Measurements from ENCODE around the gene FNDC1.
"Not testable (repeated sequence)": the region's sequence is repeated elsewhere in the genome, so short reads cannot be mapped to it uniquely, and the experiment has no call there.

The FNDC1 gene

DNA sequence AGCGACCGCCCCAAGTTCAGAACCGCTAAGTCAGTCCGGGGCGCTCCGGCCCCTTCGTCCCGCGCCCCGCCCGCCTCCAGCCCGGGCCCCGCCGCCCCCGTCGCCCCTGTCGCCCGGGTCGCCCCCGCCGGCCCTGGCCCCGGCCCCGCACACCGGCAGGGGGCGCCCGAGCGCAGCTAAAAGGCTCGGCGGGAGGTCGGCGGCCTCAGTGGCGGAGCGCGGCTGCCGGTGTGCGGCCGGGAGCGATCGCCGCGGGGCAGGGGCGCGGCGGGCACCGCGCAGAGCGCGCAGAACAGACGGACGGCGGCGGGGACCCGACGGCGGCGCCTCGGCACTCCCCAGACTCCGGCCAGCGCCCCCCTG, at the start of gene FNDC1:
Gene FNDC1 (plus strand): TSS at position 208 of the 363 bp plus-strand sequence. CDS start 197 bp downstream, outside the sequence.
- DNase-seq = no peak

DNA sequence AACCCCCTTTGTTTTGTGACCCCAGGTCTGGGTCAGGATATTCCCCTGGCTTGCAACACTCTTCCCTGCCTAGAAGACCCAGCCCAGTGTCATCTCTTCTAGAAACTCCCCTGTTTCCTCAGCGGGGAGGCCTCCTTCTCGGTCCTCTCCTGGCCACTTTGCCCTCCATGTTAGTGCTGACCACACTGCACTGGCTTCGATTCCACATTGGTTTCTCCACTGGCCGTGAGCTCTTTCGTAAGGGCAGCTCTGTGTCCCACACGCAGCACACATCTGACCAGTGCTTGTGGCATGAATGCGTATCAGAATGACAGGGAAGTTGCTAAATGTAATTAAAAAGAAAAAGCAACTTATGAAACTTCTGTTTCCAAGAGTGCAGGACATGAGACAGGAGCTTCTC, 49.4 kb upstream of the FNDC1 start:
- DNase-seq = no peak

DNA sequence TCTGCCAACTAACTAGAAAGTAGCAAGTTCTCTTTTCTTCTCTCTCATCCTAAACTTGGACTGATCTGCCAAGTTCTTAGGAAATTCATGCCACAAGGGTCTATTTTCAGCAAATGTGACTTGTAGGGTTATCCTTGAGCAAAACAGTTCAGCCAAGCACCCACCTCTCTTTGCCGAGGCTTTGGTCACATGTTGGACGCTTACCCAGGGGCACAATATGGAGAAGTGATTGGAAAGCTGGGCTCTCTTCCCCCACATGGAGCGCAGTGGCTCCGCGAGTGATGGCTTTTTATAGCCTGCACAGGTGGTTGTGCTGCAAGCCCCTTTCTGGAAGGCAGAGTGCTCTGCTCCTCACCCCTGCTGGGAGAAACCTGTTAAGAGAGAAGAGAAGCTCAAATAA, 47.7 kb upstream of the FNDC1 start:
- DNase-seq = no peak

DNA sequence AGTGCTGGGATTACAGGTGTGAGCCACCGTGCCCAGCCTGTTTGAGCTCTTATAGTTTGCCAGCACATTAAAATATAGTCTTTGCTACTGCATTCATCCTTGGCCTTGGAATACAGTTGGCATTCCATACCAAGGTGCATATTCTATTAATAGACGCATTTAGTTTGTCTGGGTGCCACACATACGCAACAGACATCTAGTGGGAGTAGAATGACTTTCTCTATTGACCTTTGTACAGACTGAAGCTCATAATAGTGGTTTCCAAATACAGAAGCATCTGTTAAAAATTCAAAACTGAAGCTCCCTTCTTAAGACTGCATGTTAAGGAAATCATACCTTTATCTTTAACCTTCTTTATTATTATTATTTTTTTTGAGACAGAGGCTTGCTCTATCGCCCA, 46.7 kb upstream of the FNDC1 start:
- no peak for DNase-seq

DNA sequence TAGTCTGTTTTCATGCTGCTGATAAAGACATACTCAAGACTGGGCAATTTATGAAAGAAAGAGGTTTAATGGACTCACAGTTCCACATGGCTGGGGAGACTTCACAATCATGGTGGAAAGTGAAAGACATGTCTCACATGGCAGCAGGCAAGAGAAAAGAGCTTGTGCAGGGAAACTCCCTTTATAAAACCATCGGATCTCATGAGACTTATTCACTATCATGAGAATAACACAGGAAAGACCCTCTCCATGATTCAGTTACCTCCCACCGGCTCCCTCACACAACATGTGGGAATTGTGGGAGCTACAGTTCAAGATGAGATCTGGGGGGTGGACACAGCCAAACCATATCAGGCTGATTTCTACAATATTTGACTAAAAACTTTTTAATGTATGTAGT, 45.4 kb upstream of the FNDC1 start:
- not testable (repeated sequence) for DNase-seq

DNA sequence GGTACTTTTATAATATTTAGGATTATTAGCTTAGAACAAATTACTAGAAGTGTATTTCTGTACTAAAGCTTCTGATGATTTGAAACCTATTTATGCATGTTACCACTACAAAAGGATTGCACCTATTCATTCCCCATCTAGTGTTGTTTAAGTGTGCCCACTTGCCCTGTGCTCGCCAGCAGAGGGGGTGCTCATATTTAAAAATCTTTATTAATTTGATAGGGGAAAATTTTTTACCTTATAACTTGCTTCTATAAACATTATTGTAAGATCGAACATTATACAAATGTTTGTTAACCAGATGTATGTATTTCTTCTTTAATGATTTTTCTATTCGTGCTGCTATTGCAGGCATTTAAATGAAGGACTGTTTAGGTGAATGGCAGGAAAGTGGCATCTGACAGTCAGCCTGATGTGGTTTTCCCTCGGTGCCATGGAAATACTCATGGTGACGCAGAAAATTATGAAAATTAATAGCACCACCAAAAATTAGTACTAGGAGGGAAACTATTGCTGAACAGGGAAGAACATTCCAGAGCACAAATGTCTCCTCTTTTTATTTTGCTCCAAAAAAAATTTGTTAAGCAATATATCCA, 44.1 kb upstream of the FNDC1 start:
- DNase-seq = peak; percentile 19

DNA sequence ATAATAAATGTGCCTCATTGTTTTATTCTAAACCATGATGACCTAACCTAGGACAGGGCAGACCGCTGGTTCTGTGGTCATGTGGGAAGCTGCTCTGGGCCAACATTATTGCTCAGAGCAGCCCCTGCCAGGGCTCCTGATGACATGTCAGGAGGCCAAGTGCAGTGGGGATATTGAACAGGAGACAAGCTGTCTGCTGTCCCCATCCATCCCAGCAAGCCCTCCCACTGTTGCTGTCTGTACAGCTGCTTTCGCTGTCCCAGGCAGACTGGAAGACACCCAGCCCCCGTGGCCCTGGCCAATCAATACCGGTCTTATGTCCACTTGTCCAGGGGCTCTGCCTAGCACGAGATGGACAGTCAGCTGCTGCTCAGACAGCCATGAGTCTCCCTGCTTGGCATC, 43.2 kb upstream of the FNDC1 start:
- DNase-seq = no peak

DNA sequence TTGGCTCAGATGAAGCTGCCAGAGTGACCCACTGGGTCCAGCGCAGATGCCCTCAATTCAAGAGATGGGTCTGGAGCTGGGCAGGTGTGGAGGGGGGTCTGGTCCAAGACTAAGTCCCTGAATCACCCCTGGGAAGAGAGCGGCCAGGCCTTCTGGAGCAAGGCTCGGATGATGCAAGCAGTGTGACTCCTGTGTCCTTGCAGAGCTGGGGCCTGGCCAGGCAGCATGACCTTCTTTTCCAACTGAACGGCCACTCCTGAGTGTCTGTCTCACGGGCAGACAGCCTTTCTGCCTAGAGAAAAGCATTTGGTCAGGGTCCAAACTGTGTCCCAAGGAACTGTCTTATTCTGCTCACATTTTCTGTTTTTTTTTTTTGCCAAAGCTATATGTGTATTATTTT, 42.6 kb upstream of the FNDC1 start:
- no peak for DNase-seq

DNA sequence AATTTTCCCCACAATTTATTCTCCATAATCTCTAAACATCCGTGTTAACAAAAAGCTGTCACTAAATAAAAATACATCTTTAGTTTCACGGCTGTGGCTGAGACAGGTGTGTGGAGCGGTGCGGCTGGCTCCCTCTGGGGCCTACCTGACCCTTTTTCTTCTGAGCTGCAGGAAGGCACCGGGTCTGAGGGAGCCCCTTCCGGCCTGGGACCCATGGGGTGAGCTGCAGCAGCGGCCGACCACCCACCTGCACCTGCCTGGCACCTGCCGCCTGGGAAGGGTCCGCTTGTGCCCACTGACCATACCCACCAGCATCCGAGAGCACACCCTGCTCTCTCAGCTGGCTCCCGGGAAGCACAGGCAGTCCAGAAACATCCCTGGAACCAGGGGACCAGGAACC, 41.5 kb upstream of the FNDC1 start:
- no peak for DNase-seq

DNA sequence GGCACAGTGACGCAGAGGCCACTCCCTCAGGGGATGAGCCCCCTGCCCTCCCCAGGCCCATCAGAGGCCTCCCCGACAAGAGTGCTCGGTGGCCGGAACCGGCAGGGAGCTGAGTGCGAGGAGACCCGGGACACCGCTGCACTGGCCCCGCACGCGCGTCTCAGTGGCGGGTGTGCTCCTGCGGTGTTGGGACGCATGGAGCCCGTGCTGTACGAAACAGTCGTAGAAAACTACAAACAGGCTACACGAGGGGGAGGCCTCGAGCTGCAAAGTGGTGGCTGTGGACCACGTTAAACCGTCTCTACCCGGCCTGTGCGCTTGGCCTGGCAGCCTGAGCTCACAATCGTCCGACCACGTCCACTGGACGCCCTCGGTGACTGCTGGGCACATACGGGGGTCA, 40.2 kb upstream of the FNDC1 start:
- DNase-seq = no peak

DNA sequence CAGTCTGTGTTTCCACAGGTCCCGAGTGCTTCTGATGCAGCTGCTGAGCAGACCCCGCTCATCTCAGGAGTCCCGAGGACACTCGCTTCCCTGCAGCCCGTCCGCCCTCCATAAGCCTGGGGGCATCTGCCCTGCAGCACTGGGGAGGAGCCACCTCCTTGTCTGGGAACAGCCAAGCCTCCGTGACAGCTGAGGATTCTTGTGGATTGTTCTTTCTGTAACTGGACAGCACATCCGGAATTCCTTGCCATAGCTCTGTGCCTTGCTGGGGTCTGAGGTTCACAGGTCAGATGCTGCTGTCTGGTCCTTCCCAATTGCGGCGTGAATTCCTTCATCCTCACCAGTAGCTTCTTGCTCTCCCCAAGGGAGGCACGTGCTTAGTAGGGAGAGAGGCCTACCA, 38.4 kb upstream of the FNDC1 start:
- no peak for DNase-seq

DNA sequence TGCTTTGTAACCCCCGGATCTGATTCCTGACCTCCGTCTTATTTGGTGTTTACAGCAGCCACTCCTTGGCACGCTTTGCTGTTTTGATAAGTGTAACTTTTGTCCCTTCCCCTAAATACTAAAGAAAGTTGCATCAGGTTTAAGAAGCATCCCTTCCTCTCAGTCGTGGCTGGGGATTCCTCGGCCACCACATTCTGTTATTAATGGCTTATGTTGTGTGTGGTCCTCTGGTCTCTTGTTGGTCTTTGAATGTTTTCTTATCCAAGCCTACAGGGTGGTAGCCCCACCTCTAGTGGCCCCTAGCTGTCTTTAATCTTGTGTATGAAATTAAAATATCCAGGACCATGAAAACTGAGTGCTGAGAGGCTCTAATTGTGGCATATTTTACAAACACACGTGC, 37.5 kb upstream of the FNDC1 start:
- DNase-seq = no peak

DNA sequence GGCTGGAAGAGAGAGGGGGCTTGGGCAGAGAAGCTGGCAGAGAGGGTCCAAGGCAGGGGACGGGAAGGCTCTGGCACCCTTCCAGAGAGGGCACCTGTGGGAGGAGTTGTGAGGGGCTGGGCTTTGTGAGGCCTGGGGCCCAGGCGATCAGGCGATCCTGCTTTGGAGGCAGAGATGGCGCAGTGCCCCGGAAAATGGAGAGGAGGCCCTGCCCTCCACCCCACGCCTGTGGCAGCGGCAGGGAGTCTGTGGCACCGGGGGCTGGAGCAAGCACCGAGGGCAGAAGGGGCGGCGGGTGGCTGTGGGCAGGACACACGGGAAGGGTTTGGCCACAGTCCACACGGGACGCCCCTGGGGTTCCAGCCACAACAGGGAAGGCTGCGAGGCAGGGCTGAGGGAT, 36.5 kb upstream of the FNDC1 start:
- no peak for DNase-seq

DNA sequence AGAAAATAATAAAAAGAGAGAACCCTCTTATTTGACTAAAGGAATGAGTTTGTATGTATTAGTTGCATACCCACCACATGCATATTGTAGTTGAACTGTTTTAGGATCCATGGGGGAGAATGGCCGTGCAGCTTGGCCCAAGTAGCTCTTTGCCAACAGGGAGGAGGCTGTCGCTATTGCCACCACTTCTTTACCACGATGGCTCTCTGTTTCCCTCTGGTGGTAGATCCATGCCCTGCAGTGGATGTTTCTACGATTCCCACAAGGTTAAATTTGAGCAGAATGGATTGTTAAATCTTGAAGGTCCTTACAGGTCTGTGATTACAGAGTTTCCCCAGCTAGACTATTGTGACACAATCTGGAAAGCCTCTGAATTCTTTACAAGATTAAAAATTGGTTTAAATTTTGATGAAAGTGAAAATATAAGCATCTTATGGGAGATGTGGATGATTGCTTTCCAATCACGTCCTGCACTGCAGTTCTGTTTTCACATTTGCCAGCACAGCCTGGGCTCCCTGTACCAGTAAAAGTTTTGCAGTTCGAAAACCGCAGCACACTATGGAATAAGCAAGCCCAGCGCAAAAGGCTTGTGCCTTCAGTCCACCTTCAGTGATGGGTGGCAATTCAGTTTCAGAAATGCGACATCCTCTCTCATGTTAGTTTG, 34.4 kb upstream of the FNDC1 start:
- peak; percentile 78 for DNase-seq

DNA sequence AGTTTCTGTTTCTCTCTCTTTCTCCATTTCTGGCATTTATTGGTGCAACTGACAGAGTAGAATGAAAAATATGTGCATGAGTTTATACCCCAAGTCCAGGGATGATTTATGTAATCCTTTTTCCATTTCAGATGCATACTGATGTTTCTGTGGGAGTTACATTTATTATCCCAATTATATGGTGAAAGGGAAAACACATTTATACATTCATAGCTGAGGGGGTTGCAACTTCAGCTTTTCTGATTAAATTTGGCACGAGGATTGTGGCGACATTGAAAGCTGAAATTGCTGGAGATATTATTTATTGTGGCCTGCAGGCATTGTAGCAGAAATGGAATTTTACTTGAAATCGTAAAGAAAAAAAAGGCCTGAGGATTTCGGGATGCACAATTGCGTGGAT, 31.5 kb upstream of the FNDC1 start:
- DNase-seq = no peak

DNA sequence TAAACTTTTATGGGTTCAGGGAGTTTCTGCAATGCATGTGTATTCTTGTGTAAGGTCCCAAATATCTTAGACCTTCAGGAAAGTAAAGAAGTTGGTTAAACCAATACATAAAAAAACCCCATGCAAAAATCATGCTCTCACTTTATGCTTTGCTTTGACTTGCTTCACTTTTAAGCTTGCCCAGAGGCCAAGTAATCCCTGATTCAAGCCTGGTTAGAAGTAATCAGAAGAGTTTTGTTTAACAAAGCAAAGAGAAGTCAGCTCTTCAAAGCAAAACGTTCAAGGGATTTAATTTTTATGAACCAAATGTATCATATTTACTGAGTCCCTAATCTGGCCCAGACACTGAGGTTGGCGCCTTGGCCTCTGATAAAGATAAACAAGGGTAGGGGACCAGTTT, 26.7 kb upstream of the FNDC1 start:
- no peak for DNase-seq

DNA sequence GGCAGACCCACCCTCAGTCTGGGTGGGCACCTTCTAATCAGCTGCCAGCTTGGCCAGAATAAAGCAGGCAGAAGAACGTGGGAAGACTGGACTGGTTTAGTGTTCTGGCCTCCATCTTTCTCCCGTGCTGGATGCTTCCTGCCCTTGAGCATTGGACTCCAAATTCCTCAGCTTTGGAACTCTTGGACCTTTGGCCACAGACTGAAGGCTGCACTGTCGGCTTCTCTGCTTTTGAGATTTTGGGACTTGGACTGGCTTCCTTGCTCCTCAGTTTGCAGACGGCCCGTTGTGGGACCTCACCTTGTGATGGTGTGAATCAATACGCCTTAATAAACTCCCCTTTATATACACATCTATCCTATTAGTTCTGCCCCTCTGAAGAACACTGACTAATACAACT, 20.6 kb upstream of the FNDC1 start:
- DNase-seq = no peak

DNA sequence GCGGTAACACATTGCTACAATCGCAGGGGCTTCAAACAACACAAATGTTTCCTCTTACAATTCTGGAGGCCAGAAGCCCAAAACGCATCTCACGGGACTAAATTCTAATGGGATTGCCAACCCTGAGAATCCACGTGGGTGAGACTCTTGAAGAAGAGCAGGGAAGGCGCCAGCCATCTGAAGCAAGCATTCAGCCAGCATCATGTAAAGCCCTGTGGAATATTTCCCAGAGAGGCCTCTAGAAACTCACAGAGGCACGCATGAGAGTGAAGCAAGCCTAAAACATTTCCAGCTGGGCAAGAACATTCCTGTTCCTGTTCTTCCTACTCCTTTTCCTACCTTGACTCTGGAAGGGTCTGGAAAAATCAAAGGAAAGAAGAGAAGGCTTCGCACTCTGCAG, 19.6 kb upstream of the FNDC1 start:
- DNase-seq = no peak

DNA sequence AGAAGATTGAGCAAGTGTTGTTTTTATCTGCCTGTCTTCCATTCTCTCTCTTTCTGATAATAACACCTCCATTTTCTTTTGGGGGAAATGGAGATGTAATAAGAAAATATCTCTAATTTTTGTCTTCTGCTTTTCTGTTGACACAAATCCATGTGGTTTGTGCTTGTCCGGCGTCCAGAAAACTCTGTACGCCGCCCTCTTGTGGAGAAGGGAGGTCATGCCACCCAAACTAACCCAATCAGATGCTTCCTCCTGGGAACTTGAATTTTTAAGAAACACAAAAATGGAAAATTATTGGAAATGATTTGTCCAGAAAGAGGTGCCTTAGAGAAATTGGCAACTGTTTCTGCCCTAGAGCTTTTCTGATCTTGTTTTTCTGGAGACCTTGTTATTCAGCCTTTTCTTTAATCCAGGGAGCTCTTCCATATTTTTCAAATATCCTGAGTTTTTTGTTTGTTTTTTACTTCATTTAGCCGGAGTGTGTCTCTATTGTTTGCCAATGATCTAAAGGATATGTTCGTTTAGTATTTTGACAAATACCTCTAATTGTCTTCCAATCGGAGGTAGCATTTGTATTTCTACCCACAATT, 17.8 kb upstream of the FNDC1 start:
- DNase-seq = peak; percentile 45

DNA sequence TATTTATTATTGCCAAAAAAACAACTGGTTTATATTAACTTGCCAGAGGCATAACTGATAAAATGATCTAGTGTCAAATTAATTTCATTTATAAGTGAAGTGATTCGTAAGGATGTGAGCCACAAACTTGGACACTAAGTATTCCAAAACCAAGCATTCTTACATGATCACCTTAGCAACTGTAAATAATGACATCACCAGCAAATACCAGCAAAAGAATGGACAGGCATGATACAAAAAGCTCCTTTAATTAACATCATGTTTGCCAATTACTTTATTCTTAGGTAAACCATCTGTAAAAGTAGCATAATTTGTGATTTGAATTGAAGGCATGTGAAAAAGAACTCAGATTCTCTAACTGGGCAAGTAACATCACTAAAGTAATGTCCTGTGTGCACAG, 17.2 kb upstream of the FNDC1 start:
- no peak for DNase-seq

DNA sequence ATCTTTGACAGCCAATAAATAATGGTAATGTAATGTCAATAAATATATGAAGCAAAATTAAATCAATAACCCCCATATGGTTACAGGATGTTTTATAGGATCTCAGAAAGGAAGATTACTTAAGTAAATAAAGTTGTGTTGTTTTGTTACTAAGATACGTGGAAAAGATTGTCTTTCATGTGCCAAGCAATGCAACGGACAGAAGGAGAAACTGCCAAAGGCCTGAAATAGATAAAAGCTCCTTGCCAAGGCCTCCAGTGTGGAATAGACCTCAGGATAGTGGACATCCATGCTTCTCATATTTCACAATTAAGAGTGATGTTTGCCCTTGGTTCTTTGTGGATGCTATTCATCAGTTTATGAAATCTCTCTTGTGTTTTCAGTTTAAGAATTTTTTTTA, 16.4 kb upstream of the FNDC1 start:
- no peak for DNase-seq

DNA sequence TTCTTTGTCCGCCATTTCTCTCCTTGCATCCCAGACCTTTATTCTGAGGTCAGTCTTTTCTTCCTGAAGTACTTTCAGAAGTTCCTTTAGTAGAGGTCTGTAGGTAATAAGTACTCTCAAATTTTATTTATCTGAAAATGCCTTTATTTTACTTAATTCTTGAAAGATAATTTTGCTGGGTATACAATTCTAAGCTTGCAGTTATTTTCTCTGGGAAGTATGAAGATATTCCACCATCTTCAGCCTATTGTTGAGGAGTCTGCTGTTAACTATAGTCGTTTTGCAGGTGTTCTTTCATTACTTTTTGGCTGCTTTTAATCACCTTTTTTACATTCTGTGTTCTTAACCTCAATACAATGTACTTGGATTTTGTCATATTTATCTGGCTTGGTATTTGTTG, 13.5 kb upstream of the FNDC1 start:
- DNase-seq = no peak

DNA sequence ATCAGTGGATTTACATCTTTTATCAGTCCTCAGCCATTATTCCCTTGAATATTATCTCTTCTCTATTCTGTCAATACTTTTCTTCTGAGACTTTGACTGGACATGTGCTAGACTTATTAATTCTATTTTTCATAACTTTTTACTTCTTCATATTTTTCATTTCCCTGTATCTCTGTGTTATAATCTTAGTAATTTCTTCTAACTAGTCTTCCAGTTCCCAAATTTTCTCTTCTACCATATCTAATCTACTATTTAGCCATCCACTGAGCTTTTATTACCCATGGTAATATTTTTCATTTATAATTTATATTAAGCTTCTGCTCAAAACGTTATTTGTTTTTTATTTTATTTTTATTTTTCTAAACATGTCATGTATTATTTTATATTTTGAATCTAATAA, 13.1 kb upstream of the FNDC1 start:
- DNase-seq = no peak

DNA sequence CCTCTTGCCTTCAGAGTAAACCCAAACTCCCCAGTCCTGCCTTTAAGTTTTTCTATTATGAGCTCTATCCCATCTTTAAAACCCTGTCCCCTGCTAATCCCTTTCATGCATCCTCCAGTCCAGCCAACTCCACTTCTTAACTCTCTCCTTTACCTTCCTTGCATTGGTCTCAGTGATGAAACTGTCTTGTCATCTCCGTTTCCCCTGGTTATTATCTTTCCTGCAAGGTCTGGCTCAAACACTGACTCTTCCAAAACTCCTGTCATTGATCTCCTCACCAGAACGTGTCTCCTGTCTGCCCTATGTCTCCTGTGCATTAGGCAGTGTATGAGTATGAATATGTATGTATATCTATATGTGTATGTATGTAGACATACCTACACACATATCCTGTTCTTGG, 11.8 kb upstream of the FNDC1 start:
- DNase-seq = no peak

DNA sequence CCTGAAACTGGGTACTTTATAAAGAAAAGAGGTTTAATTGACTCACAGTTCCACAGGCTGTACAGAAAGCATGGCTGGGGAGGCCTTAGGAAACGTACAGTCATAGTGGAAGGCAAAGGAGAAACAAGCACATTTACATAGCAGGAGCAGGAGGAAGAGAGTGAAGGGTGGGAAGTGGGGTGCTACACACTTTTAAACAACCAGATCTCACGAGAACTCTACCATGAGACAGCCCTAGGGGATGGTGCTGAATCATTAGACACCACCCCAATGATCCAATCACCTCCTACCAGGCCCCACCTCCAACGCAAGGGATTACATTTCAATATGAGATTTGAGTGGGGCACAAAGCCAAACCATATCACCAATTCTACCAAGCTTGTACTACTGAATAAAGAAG, 7.4 kb upstream of the FNDC1 start:
- no peak for DNase-seq
